DMS114 treated with DMSO at 0.1 percent for 48 hours (cell line): ENCODE measurements around the gene CDH2.

ENCODE experiments used
- DNase-seq: peaks from one replicate; lab custom pipeline; 2025; ENCODE audit not compliant: unreplicated experiment; lab: John Stamatoyannopoulos, UW

The CDH2 gene

GRCh38 chr18:28091197-28091596, 85.7 kb downstream of the CDH2 start:
- DNase-seq = no peak

- DNase-seq = no peak
Measured at GRCh38 chr18:28088477-28088876, 88.5 kb downstream of the CDH2 start.

- no peak for DNase-seq
Measured at GRCh38 chr18:28086670-28087552, 90.0 kb downstream of the CDH2 start.

GRCh38 chr18:28081516-28081915, 95.4 kb downstream of the CDH2 start:
- DNase-seq = no peak

- DNase-seq = no peak
Measured at GRCh38 chr18:28080876-28081300, 96.0 kb downstream of the CDH2 start.

GRCh38 chr18:28079883-28080282, 97.0 kb downstream of the CDH2 start:
- no peak for DNase-seq

GRCh38 chr18:28078849-28079248, 98.1 kb downstream of the CDH2 start:
- no peak for DNase-seq

GRCh38 chr18:28078298-28078697, 98.6 kb downstream of the CDH2 start:
- DNase-seq = no peak

- DNase-seq = no peak
Measured at GRCh38 chr18:28075501-28075900, 101.4 kb downstream of the CDH2 start.

GRCh38 chr18:28074076-28074475, 102.9 kb downstream of the CDH2 start:
- DNase-seq = no peak

- DNase-seq = no peak
Measured at GRCh38 chr18:28073658-28074057, 103.3 kb downstream of the CDH2 start.

GRCh38 chr18:28071199-28071598, 105.7 kb downstream of the CDH2 start:
- no peak for DNase-seq

- no peak for DNase-seq
Measured at GRCh38 chr18:28068207-28068606, 108.7 kb downstream of the CDH2 start.

GRCh38 chr18:28067346-28067745, 109.6 kb downstream of the CDH2 start:
- DNase-seq = no peak

GRCh38 chr18:28065793-28066186, 111.1 kb downstream of the CDH2 start:
- no peak for DNase-seq

GRCh38 chr18:28065031-28065792, 111.7 kb downstream of the CDH2 start:
- DNase-seq = no peak

GRCh38 chr18:28063926-28064325, 113.0 kb downstream of the CDH2 start:
- no peak for DNase-seq

- DNase-seq = no peak
Measured at GRCh38 chr18:28063271-28063761, 113.6 kb downstream of the CDH2 start.

GRCh38 chr18:28062443-28062842, 114.5 kb downstream of the CDH2 start:
- no peak for DNase-seq

- DNase-seq = no peak
Measured at GRCh38 chr18:28059861-28060260, 117.1 kb downstream of the CDH2 start.

GRCh38 chr18:28050545-28050944, 126.4 kb downstream of the CDH2 start:
- DNase-seq = no peak

GRCh38 chr18:28048612-28049011, 128.3 kb downstream of the CDH2 start:
- DNase-seq = no peak
